ENCODE results near the gene SP110.

Gene SP110

GRCh38 chr2:230166557-230167170 is 53.1 kb downstream of the SP110 start:
- Histone ChIP-seq H2AFZ (ENCODE audit: low read depth, low read length) (no peak overlapping the region), H3K4me2 (ENCODE audit: insufficient read depth, low read length) (no peak overlapping the region), H3K4me3 (ENCODE audit: low read depth in 1 of 2, low read length in 2 of 2) (no peak overlapping the region), H3K79me2 (ENCODE audit: insufficient read depth, low read length) (no peaks in the 10 kb centered on the region), H4K20me1 (ENCODE audit: insufficient read depth, low read length) (no peaks in the 10 kb centered on the region), H3K27me3 (ENCODE audit: insufficient read depth, low read length, poor library complexity) (no peaks in the 10 kb centered on the region), H3K4me1 (ENCODE audit: insufficient read depth, low read length) (no peaks in the 10 kb centered on the region), H3K27ac (ENCODE audit: low read length) (no peak overlapping the region), H3K9me3 (ENCODE audit: insufficient read depth, low read length, severe bottlenecking) (no peaks in the 10 kb centered on the region), H3K36me3 (ENCODE audit: insufficient read depth, low read length) (peaks cover 33% of the 10 kb centered on the region), H3K9ac (ENCODE audit: low read depth, low read length) (no peak overlapping the region)
- no peak for TF ChIP-seq EZH2 (IDR thresholded peaks at IDR 0.05; ENCODE audit: borderline replicate concordance, low read depth, low read length, severe bottlenecking)
- TF ChIP-seq CTCF (IDR thresholded peaks at IDR 0.05; ENCODE audit: borderline replicate concordance, extremely low read depth, low read length, poor library complexity, severe bottlenecking) = no peak
- DNase-seq (no peak), ATAC-seq (ENCODE audit: insufficient read depth, low read depth) (no peak)

GRCh38 chr2:230164139-230164538 is 55.6 kb downstream of the SP110 start:
- TF ChIP-seq EZH2 (IDR thresholded peaks at IDR 0.05; ENCODE audit: borderline replicate concordance, low read depth, low read length, severe bottlenecking) (no peak), CTCF (IDR thresholded peaks at IDR 0.05; ENCODE audit: borderline replicate concordance, extremely low read depth, low read length, poor library complexity, severe bottlenecking) (no peak)
- Histone ChIP-seq H3K27ac (ENCODE audit: low read length) (no peak overlapping the region), H3K27me3 (ENCODE audit: insufficient read depth, low read length, poor library complexity) (no peaks in the 10 kb centered on the region), H4K20me1 (ENCODE audit: insufficient read depth, low read length) (no peaks in the 10 kb centered on the region), H3K4me1 (ENCODE audit: insufficient read depth, low read length) (no peaks in the 10 kb centered on the region), H3K4me3 (ENCODE audit: low read depth in 1 of 2, low read length in 2 of 2) (no peak overlapping the region), H3K36me3 (ENCODE audit: insufficient read depth, low read length) (peaks cover 18% of the 10 kb centered on the region), H2AFZ (ENCODE audit: low read depth, low read length) (no peak overlapping the region), H3K79me2 (ENCODE audit: insufficient read depth, low read length) (no peaks in the 10 kb centered on the region), H3K9ac (ENCODE audit: low read depth, low read length) (no peak overlapping the region), H3K4me2 (ENCODE audit: insufficient read depth, low read length) (no peak overlapping the region), H3K9me3 (ENCODE audit: insufficient read depth, low read length, severe bottlenecking) (no peaks in the 10 kb centered on the region)
- ATAC-seq (ENCODE audit: insufficient read depth, low read depth) (no peak), DNase-seq (no peak)

GRCh38 chr2:230162981-230163380 is 56.8 kb downstream of the SP110 start:
- TF ChIP-seq CTCF (IDR thresholded peaks at IDR 0.05; ENCODE audit: borderline replicate concordance, extremely low read depth, low read length, poor library complexity, severe bottlenecking) (no peak), EZH2 (IDR thresholded peaks at IDR 0.05; ENCODE audit: borderline replicate concordance, low read depth, low read length, severe bottlenecking) (no peak)
- Histone ChIP-seq H3K4me1 (ENCODE audit: insufficient read depth, low read length) (no peaks in the 10 kb centered on the region), H3K36me3 (ENCODE audit: insufficient read depth, low read length) (peaks cover 10% of the 10 kb centered on the region), H3K4me3 (ENCODE audit: low read depth in 1 of 2, low read length in 2 of 2) (no peak overlapping the region), H3K79me2 (ENCODE audit: insufficient read depth, low read length) (no peaks in the 10 kb centered on the region), H2AFZ (ENCODE audit: low read depth, low read length) (no peak overlapping the region), H4K20me1 (ENCODE audit: insufficient read depth, low read length) (no peaks in the 10 kb centered on the region), H3K4me2 (ENCODE audit: insufficient read depth, low read length) (no peak overlapping the region), H3K27me3 (ENCODE audit: insufficient read depth, low read length, poor library complexity) (no peaks in the 10 kb centered on the region), H3K9me3 (ENCODE audit: insufficient read depth, low read length, severe bottlenecking) (no peaks in the 10 kb centered on the region), H3K27ac (ENCODE audit: low read length) (no peak overlapping the region), H3K9ac (ENCODE audit: low read depth, low read length) (no peak overlapping the region)
- 0 out of 3 replicates have a peak, but pooled peaks have one; percentile 25 for ATAC-seq (ENCODE audit: insufficient read depth, low read depth)
- no peak for DNase-seq
